ENCODE measurements around the gene ARHGAP32.

DNA sequence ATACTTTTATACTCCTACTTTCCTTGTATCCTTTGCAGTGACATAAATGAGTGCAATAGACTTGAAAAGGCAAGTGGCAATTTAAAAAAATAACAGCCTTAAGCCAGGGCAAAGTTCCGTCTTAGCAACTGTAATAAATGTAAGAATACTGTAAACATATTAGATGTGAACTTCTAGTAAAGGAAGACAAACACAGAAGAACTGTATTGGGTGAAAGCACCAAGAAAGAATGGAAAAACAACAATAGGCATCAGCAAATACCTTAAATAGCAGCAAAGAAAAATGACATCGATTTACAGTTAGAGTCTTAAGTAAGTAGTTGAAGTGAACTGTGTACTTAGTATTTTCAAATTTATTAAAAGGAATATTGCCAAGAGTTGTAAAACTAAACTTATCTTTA lies 174.0 kb downstream of the ARHGAP32 start:
- TF ChIP-seq, protein P1, sequence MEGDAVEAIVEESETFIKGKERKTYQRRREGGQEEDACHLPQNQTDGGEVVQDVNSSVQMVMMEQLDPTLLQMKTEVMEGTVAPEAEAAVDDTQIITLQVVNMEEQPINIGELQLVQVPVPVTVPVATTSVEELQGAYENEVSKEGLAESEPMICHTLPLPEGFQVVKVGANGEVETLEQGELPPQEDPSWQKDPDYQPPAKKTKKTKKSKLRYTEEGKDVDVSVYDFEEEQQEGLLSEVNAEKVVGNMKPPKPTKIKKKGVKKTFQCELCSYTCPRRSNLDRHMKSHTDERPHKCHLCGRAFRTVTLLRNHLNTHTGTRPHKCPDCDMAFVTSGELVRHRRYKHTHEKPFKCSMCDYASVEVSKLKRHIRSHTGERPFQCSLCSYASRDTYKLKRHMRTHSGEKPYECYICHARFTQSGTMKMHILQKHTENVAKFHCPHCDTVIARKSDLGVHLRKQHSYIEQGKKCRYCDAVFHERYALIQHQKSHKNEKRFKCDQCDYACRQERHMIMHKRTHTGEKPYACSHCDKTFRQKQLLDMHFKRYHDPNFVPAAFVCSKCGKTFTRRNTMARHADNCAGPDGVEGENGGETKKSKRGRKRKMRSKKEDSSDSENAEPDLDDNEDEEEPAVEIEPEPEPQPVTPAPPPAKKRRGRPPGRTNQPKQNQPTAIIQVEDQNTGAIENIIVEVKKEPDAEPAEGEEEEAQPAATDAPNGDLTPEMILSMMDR (IDR thresholded peaks at IDR 0.05) = no peak
- no peak for TF ChIP-seq EP300 (IDR thresholded peaks at IDR 0.05)
